GM18511 (cell line): ENCODE results near the gene MRPL10.

Experiments used
- ATAC-seq: cut with Tn5 transposase; IDR thresholded peaks from one replicate; pipeline ENCODE4 v1.9.1; 2021; ENCODE audit warnings: mild to moderate bottlenecking, moderate library complexity; ENCODE audit not compliant: unreplicated experiment

The MRPL10 gene

GRCh38 chr17:47831003-47831933 lies at the start of gene MRPL10, which contains the start of gene LRRC46:
Gene MRPL10, minus strand, starts transcription at chr17:47831541. Its CDS starts 30 bp downstream, at chr17:47831511.
Gene LRRC46, plus strand, starts transcription at chr17:47831670. Its CDS starts 320 bp downstream, at chr17:47831990.
- ATAC-seq = peak; percentile 88

GRCh38 chr17:47879776-47880454 lies 48.6 kb upstream of the MRPL10 start:
- no peak for ATAC-seq

GRCh38 chr17:47879028-47879585 lies 47.8 kb upstream of the MRPL10 start:
- ATAC-seq = no peak

GRCh38 chr17:47878203-47879027 lies 47.1 kb upstream of the MRPL10 start:
- ATAC-seq = no peak

GRCh38 chr17:47877368-47878034 lies 46.2 kb upstream of the MRPL10 start:
- no peak for ATAC-seq

- ATAC-seq = no peak
Observed at GRCh38 chr17:47875011-47875985, 44.0 kb upstream of the MRPL10 start.

GRCh38 chr17:47873200-47874090 lies 42.1 kb upstream of the MRPL10 start:
- no peak for ATAC-seq

- no peak for ATAC-seq
Observed at GRCh38 chr17:47872651-47873161, 41.4 kb upstream of the MRPL10 start.

- no peak for ATAC-seq
Observed at GRCh38 chr17:47872019-47872650, 40.8 kb upstream of the MRPL10 start.

- no peak for ATAC-seq
Observed at GRCh38 chr17:47871048-47871447, 39.7 kb upstream of the MRPL10 start.

GRCh38 chr17:47870056-47870455 lies 38.7 kb upstream of the MRPL10 start:
- no peak for ATAC-seq

GRCh38 chr17:47869114-47869513 lies 37.8 kb upstream of the MRPL10 start:
- ATAC-seq = no peak

- no peak for ATAC-seq
Observed at GRCh38 chr17:47867813-47868533, 36.6 kb upstream of the MRPL10 start.

GRCh38 chr17:47866941-47867340 lies 35.6 kb upstream of the MRPL10 start:
- no peak for ATAC-seq

GRCh38 chr17:47864791-47865216 lies 33.5 kb upstream of the MRPL10 start:
- no peak for ATAC-seq

GRCh38 chr17:47862621-47863440 lies 31.5 kb upstream of the MRPL10 start:
- ATAC-seq = no peak
